ENCODE results near the gene PCDH9.

Gene PCDH9

GRCh38 chr13:67229481-67230403 lies at the start of gene PCDH9:
PCDH9 (minus strand) TSS chr13:67230336; CDS start chr13:67228440, 1,896 bp downstream.
- DNase-seq = no peak

GRCh38 chr13:67278235-67278634 lies 48.1 kb upstream of the PCDH9 start:
- DNase-seq = no peak

- DNase-seq = no peak
These were observed 47.4 kb upstream of the PCDH9 start for GRCh38 chr13:67277581-67277980.

GRCh38 chr13:67275351-67275960 lies 45.3 kb upstream of the PCDH9 start:
- DNase-seq = no peak

- DNase-seq = no peak
These were observed 42.9 kb upstream of the PCDH9 start for GRCh38 chr13:67273001-67273400.

GRCh38 chr13:67267136-67267535 lies 37.0 kb upstream of the PCDH9 start:
- no peak for DNase-seq

GRCh38 chr13:67259208-67259607 lies 29.1 kb upstream of the PCDH9 start:
- DNase-seq = no peak

- DNase-seq = no peak
These were observed 28.3 kb upstream of the PCDH9 start for GRCh38 chr13:67258482-67258881.

- DNase-seq = no peak
These were observed 8.7 kb upstream of the PCDH9 start for GRCh38 chr13:67238861-67239260.

GRCh38 chr13:67238277-67238859 lies 8.2 kb upstream of the PCDH9 start:
- DNase-seq = no peak

GRCh38 chr13:67235265-67235664 lies 5.1 kb upstream of the PCDH9 start:
- no peak for DNase-seq

- no peak for DNase-seq
These were observed 2.2 kb upstream of the PCDH9 start for GRCh38 chr13:67232384-67232783.

GRCh38 chr13:67231289-67232000 lies 1.3 kb upstream of the PCDH9 start:
- no peak for DNase-seq

- DNase-seq = peak; percentile 48
These were observed 510 bp upstream of the PCDH9 start for GRCh38 chr13:67230404-67231288.

- no peak for DNase-seq
These were observed 1.2 kb downstream of the PCDH9 start for GRCh38 chr13:67228916-67229315.

GRCh38 chr13:67228031-67228430 lies 2.1 kb downstream of the PCDH9 start:
- no peak for DNase-seq

GRCh38 chr13:67227131-67227983 lies 2.8 kb downstream of the PCDH9 start:
- no peak for DNase-seq

- no peak for DNase-seq
These were observed 3.4 kb downstream of the PCDH9 start for GRCh38 chr13:67226696-67227095.

GRCh38 chr13:67225252-67226159 lies 4.6 kb downstream of the PCDH9 start:
- no peak for DNase-seq

Measured in DMS79 treated with DMSO at 0.1 percent for 48 hours (cell line).